Neural crest cell (in vitro differentiated cells): Measurements from ENCODE around the gene SSUH2. TPM values are rescaled to one million over a fixed set of nuclear protein-coding genes. Genes with fewer than 3 reads are reported as not detected.

Experiments
- DNase-seq: peaks from one replicate; pipeline ENCODE4 v3.0.0; 2021; ENCODE audit warnings: low read depth, mixed read lengths, low spot score
- H3K27ac Mint-ChIP-seq: one replicate; pipeline ENCODE4 v1.8.0; 2021; ENCODE audit warnings: mild to moderate bottlenecking, mixed read lengths; ENCODE audit not compliant: unreplicated experiment
- H3K27me3 Mint-ChIP-seq: 2 replicates; pipeline ENCODE4 v1.8.0; 2021; ENCODE audit warnings: low read depth, mild to moderate bottlenecking, mixed read lengths
- H3K36me3 Mint-ChIP-seq: 2 replicates; pipeline ENCODE4 v1.8.0; 2021; ENCODE audit warnings: low read depth, mild to moderate bottlenecking, mixed read lengths
- H3K4me1 Mint-ChIP-seq: 2 replicates; pipeline ENCODE4 v1.8.0; 2021; ENCODE audit warnings: mixed read lengths
- H3K4me3 Mint-ChIP-seq: one replicate; pipeline ENCODE4 v1.8.0; 2021; ENCODE audit warnings: mild to moderate bottlenecking, mixed read lengths
- H3K9me3 Mint-ChIP-seq: 2 replicates; pipeline ENCODE4 v1.8.0; 2021; ENCODE audit warnings: mixed read lengths
- total RNA-seq: library from RNA; stranded (reverse); gene quantifications from 2 replicates; pipeline ENCODE4 v1.2.1, GENCODE V29; 2021
- TF ChIP-seq, protein P1 (sequence below): fragments of 200-600 bp; sonication (generic); conservative IDR thresholded peaks from 2 replicates; pipeline ENCODE4 v1.5.0; 2021; ENCODE audit warnings: antibody characterized with exemption, mild to moderate bottlenecking

Gene SSUH2
- total RNA-seq, 1 donor from 2014 or later = 14.1 TPM

GRCh38 chr3:8618950-8619349, 25.6 kb downstream of the SSUH2 start:
- H3K27ac Mint-ChIP-seq = no peak overlapping the region
- no peak overlapping the region for H3K4me3 Mint-ChIP-seq
- TF ChIP-seq, protein P1, sequence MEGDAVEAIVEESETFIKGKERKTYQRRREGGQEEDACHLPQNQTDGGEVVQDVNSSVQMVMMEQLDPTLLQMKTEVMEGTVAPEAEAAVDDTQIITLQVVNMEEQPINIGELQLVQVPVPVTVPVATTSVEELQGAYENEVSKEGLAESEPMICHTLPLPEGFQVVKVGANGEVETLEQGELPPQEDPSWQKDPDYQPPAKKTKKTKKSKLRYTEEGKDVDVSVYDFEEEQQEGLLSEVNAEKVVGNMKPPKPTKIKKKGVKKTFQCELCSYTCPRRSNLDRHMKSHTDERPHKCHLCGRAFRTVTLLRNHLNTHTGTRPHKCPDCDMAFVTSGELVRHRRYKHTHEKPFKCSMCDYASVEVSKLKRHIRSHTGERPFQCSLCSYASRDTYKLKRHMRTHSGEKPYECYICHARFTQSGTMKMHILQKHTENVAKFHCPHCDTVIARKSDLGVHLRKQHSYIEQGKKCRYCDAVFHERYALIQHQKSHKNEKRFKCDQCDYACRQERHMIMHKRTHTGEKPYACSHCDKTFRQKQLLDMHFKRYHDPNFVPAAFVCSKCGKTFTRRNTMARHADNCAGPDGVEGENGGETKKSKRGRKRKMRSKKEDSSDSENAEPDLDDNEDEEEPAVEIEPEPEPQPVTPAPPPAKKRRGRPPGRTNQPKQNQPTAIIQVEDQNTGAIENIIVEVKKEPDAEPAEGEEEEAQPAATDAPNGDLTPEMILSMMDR = no peak
- peaks cover 19% of the 10 kb centered on the region for H3K36me3 Mint-ChIP-seq
- H3K9me3 Mint-ChIP-seq = peaks cover 2% of the 10 kb centered on the region
- H3K27me3 Mint-ChIP-seq = no peaks in the 10 kb centered on the region
- peaks cover 16% of the 10 kb centered on the region for H3K4me1 Mint-ChIP-seq
- no peak for DNase-seq

- H3K27me3 Mint-ChIP-seq = no peaks in the 10 kb centered on the region
- peaks cover 19% of the 10 kb centered on the region for H3K36me3 Mint-ChIP-seq
- H3K4me3 Mint-ChIP-seq = no peak overlapping the region
- TF ChIP-seq, protein P1 = no peak
- no peak for DNase-seq
- no peak overlapping the region for H3K27ac Mint-ChIP-seq
- peaks cover 8% of the 10 kb centered on the region for H3K4me1 Mint-ChIP-seq
- peaks cover 2% of the 10 kb centered on the region for H3K9me3 Mint-ChIP-seq
Observed at GRCh38 chr3:8617921-8618320, 26.7 kb downstream of the SSUH2 start.

DNA sequence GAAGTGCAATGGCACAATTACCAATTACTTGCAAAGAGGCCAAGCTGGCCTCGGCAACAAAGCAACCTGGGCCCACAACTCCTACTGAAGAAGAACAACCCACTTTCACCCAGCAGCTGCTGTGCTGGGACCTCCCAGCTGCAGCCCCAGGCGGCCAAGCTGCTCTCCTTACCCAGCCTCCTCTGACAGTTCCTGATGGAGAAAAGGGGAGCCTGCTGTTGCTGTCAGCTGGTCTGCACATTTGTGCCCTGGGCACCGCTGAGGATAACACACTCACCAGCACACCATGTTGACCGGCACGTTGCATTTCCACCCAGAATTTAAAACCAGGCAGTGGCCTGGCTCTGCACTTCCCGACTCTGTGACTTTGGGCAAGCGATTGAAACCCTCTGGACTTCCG, 33.6 kb downstream of the SSUH2 start:
- no peaks in the 10 kb centered on the region for H3K9me3 Mint-ChIP-seq
- no peak overlapping the region for H3K27ac Mint-ChIP-seq
- peaks cover 4% of the 10 kb centered on the region for H3K36me3 Mint-ChIP-seq
- no peak for DNase-seq
- H3K27me3 Mint-ChIP-seq = no peaks in the 10 kb centered on the region
- TF ChIP-seq, protein P1 = no peak
- H3K4me1 Mint-ChIP-seq = peaks cover 26% of the 10 kb centered on the region
- no peak overlapping the region for H3K4me3 Mint-ChIP-seq

- Mint-ChIP-seq H3K4me3 (no peak overlapping the region), H3K27ac (peak overlapping the region; percentile 13), H3K9me3 (no peaks in the 10 kb centered on the region), H3K27me3 (no peaks in the 10 kb centered on the region), H3K36me3 (peaks cover 4% of the 10 kb centered on the region), H3K4me1 (peaks cover 26% of the 10 kb centered on the region)
- TF ChIP-seq, protein P1 = no peak
- DNase-seq = no peak
Observed at GRCh38 chr3:8608791-8609467, 35.7 kb downstream of the SSUH2 start.

DNA sequence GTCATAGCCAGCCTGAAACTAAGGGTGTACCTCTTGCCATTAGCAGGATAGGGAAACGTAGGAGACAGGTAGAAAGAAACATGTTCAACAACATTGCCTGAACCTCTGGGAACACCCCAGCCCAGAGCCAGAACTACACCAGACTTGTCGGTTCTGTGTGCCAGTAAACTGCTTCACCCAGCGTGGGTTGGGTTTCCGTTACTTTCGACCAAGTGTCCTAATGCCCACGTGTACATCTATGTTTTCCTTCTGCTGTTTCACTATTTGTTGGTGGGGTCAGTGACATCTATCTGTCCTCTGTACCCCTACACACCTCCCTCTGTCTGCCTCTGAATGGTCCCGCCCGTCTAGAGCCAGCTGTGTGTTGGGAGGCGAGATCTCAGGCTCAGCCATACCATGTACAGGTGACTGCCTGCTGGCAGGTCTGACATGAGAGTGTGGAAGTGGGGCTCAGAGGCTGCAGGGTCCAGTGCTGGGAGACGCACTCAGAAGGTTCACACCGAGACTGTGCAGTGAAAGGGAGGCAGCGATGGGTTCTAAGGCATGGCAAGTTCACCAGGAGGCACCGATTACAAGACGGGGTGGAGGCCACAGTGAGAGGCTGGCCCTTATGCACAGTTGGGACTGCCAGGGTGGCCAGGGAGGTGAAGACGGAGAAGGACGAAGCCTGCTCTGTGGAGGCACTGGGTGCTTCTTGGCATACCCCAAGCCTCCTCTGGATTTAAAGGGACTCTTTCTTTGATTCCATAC, 36.4 kb downstream of the SSUH2 start:
- no peak overlapping the region for H3K4me3 Mint-ChIP-seq
- H3K9me3 Mint-ChIP-seq = no peaks in the 10 kb centered on the region

More for the DNA sequence above, 36.4 kb downstream of the SSUH2 start:
- H3K27me3 Mint-ChIP-seq = no peaks in the 10 kb centered on the region
- peaks cover 4% of the 10 kb centered on the region for H3K36me3 Mint-ChIP-seq
- peaks cover 26% of the 10 kb centered on the region for H3K4me1 Mint-ChIP-seq
- TF ChIP-seq, protein P1 = no peak
- DNase-seq = no peak
- no peak overlapping the region for H3K27ac Mint-ChIP-seq
